ENCODE results near the gene RPS27A. TPM values are rescaled to one million over a fixed set of nuclear protein-coding genes. Genes with fewer than 3 reads are reported as not detected.
A peak's percentile ranks its signal among the peaks of the same experiment; 100 is the strongest.
"Not testable (repeated sequence)": the region's sequence is repeated elsewhere in the genome, so short reads cannot be mapped to it uniquely, and the experiment has no call there.

Gene RPS27A
- total and polyA plus RNA-seq, 2 donors (not counting 1 experiment from before 2014, with no cell fraction given), result 1,678 to 3,107 TPM

- DNase-seq, result peak; percentile 32
- ATAC-seq (ENCODE audit: low read depth); POLR2A ChIA-PET; H3K9ac ChIP-seq (ENCODE audit: low read length); H3K9me3 Mint-ChIP-seq (ENCODE audit: insufficient read depth); CTCF ChIA-PET; H3K27me3 Mint-ChIP-seq; H4K20me1 ChIP-seq (ENCODE audit: control insufficient read depth, insufficient read depth, low read length, poor library complexity, severe bottlenecking); H3K27me3 ChIP-seq (replicated peaks in 1 of 4; ENCODE audit: control extremely low read depth in 1 of 4, control insufficient read depth in 3 of 4, insufficient read depth in 4 of 4, low read length in 3 of 4); H3K36me3 ChIP-seq (replicated peaks in 1 of 2; ENCODE audit: control extremely low read depth in 1 of 2, control insufficient read depth in 1 of 2, extremely low read depth in 1 of 2, insufficient read depth in 2 of 2, low read length in 1 of 2): not testable (repeated sequence)
- intact Hi-C loops (cut with micrococcal nuclease), result loop anchor here (10.0 kb wide), 1 partner anchor 467 kb away; the partner anchor contains the start of gene PNPT1
- Mint-ChIP-seq H3K27ac (peak overlapping the region; percentile 80), H3K4me1 (peaks cover 35% of the 10 kb centered on the region), H3K4me3 (peak overlapping the region; percentile 51)
- peaks cover 20 to 28% of the 10 kb centered on the region in 2 donors for H3K4me1 ChIP-seq (ENCODE audit: control insufficient read depth in 2 of 2, insufficient read depth in 2 of 2, low read length in 2 of 2)
- H2AFZ ChIP-seq (ENCODE audit: insufficient read depth, low read depth, low read length, poor library complexity, severe bottlenecking), result peak overlapping the region; percentile 50
- WGBS (ENCODE audit: insufficient coverage), result 40% methylated on average over 2 of the region's 7 CpGs
- H3K4me2 ChIP-seq (replicated peaks; ENCODE audit: low read depth, low read length, poor library complexity, severe bottlenecking), result peak overlapping the region; percentile 44
- H3K9me3 ChIP-seq (ENCODE audit: control extremely low read depth in 1 of 3, control insufficient read depth in 2 of 3, insufficient read depth in 1 of 3, low read length in 2 of 3), result peaks cover 0 to 11% (median 0%) of the 10 kb centered on the region in 3 donors
- peaks cover 19% of the 10 kb centered on the region for H3K79me2 ChIP-seq (ENCODE audit: control insufficient read depth, insufficient read depth, low read length)
- peak overlapping the region; percentile 38 to 57 for H3K27ac ChIP-seq (ENCODE audit: low read length in 2 of 2)
- H3K4me3 ChIP-seq (ENCODE audit: control extremely low read depth in 1 of 5, extremely low read depth in 1 of 5, insufficient read depth in 1 of 5, low read depth in 2 of 5, low read length in 4 of 5), result peak overlapping the region in 1 of 5 experiments; percentile 15
Observed at GRCh38 chr2:55227437-55228225, 4.9 kb upstream of the RPS27A start.

DNA sequence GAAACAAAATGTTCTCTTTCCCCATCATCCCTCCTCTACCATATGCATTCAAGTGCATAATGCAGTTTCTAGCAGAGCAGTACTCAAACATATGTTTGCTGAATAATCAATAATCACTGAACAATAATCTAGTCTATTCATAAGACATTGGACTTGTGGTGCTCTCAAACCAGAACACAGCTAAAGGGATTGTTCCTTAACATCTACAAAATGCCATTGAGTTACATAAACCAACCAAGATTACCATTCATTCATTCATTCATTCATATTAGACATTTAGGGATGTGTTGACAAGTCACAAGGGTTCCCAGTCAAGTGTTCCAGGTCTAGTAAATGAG is 4.3 kb upstream of the RPS27A start:
- CTCF ChIA-PET, result no interaction called here

More for the DNA sequence above, 4.3 kb upstream of the RPS27A start:
- H3K27ac Mint-ChIP-seq, result peak overlapping the region; percentile 80
- Histone ChIP-seq H3K9me3 (ENCODE audit: control extremely low read depth in 1 of 3, control insufficient read depth in 2 of 3, insufficient read depth in 1 of 3, low read length in 2 of 3) (peaks cover 0 to 11% (median 0%) of the 10 kb centered on the region in 3 donors), H3K27me3 (replicated peaks in 1 of 4; ENCODE audit: control extremely low read depth in 1 of 4, control insufficient read depth in 3 of 4, insufficient read depth in 4 of 4, low read length in 3 of 4) (no peaks in the 10 kb centered on the region), H3K4me3 (ENCODE audit: control extremely low read depth in 1 of 5, extremely low read depth in 1 of 5, insufficient read depth in 1 of 5, low read depth in 2 of 5, low read length in 4 of 5) (no peak overlapping the region), H3K4me2 (replicated peaks; ENCODE audit: low read depth, low read length, poor library complexity, severe bottlenecking) (peak overlapping the region; percentile 44), H3K36me3 (replicated peaks in 1 of 2; ENCODE audit: control extremely low read depth in 1 of 2, control insufficient read depth in 1 of 2, extremely low read depth in 1 of 2, insufficient read depth in 2 of 2, low read length in 1 of 2) (no peaks in the 10 kb centered on the region), H3K79me2 (ENCODE audit: control insufficient read depth, insufficient read depth, low read length) (peaks cover 25% of the 10 kb centered on the region), H4K20me1 (ENCODE audit: control insufficient read depth, insufficient read depth, low read length, poor library complexity, severe bottlenecking) (peaks cover 4% of the 10 kb centered on the region), H3K4me1 (ENCODE audit: control insufficient read depth in 2 of 2, insufficient read depth in 2 of 2, low read length in 2 of 2) (peaks cover 17 to 26% of the 10 kb centered on the region in 2 donors), H3K27ac (ENCODE audit: low read length in 2 of 2) (peak overlapping the region in 1 of 2 donors; percentile 57), H3K9ac (ENCODE audit: low read length) (no peak overlapping the region), H2AFZ (ENCODE audit: insufficient read depth, low read depth, low read length, poor library complexity, severe bottlenecking) (peak overlapping the region; percentile 50)
- no peak for TF ChIP-seq EZH2 (IDR thresholded peaks at IDR 0.05; ENCODE audit: borderline replicate concordance, insufficient read depth, low read depth, low read length, poor library complexity, severe bottlenecking)
- TF ChIP-seq, protein P1, sequence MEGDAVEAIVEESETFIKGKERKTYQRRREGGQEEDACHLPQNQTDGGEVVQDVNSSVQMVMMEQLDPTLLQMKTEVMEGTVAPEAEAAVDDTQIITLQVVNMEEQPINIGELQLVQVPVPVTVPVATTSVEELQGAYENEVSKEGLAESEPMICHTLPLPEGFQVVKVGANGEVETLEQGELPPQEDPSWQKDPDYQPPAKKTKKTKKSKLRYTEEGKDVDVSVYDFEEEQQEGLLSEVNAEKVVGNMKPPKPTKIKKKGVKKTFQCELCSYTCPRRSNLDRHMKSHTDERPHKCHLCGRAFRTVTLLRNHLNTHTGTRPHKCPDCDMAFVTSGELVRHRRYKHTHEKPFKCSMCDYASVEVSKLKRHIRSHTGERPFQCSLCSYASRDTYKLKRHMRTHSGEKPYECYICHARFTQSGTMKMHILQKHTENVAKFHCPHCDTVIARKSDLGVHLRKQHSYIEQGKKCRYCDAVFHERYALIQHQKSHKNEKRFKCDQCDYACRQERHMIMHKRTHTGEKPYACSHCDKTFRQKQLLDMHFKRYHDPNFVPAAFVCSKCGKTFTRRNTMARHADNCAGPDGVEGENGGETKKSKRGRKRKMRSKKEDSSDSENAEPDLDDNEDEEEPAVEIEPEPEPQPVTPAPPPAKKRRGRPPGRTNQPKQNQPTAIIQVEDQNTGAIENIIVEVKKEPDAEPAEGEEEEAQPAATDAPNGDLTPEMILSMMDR (IDR thresholded peaks at IDR 0.05), result no peak
- no peak for DNase-seq
- ATAC-seq (ENCODE audit: low read depth), result no peak
- peaks cover 35% of the 10 kb centered on the region for H3K4me1 Mint-ChIP-seq
- H3K9me3 Mint-ChIP-seq (ENCODE audit: insufficient read depth), result peaks cover 4% of the 10 kb centered on the region
- intact Hi-C loops (cut with micrococcal nuclease), result loop anchor here (10.0 kb wide), 1 partner anchor 467 kb away; the partner anchor contains the start of gene PNPT1
- no peaks in the 10 kb centered on the region for H3K27me3 Mint-ChIP-seq
- POLR2A ChIA-PET, result no interaction called here
- H3K4me3 Mint-ChIP-seq, result peak overlapping the region; percentile 51
